Heart right ventricle (tissue), 16 donors: Measurements from ENCODE around the gene SDC1. TPM values are rescaled to one million over a fixed set of nuclear protein-coding genes. Genes with fewer than 3 reads are reported as not detected.

ENCODE experiments used
- ATAC-seq, 8 donors: fragments of 200-7000 bp; cut with Tn5 transposase; one replicate each; pipeline ENCODE4 v1.9.1; 2020; ENCODE audit warnings: mild to moderate bottlenecking in 8 of 8, moderate library complexity in 8 of 8, moderate number of reproducible peaks in 1 of 8
- DNase-seq, 2 donors: peaks; one replicate each; pipeline ENCODE4 v3.0.0-alpha.2; 2020
- H3K27ac ChIP-seq, 10 donors: fragments of 200-600 bp; sonication (generic) in 2 of 10; one replicate each; pipeline versions ENCODE4 v1.5.0 to v1.8.0; 2020 to 2022; ENCODE audit warnings: mild to moderate bottlenecking in 3 of 10
- H3K27me3 ChIP-seq, 7 donors: fragments of 200-600 bp; one replicate each; pipeline ENCODE4 v1.8.0; 2021 to 2022; ENCODE audit warnings: mild to moderate bottlenecking in 2 of 7
- H3K36me3 ChIP-seq, 9 donors: fragments of 200-600 bp; sonication (generic) in 1 of 9; one replicate each; pipeline versions ENCODE4 v1.5.0 to v1.8.0; 2020 to 2022; ENCODE audit warnings: mild to moderate bottlenecking in 2 of 9
- H3K4me1 ChIP-seq, 9 donors: fragments of 200-600 bp; sonication (generic) in 1 of 9; one replicate each; pipeline versions ENCODE4 v1.5.0 to v1.8.0; 2020 to 2022; ENCODE audit warnings: mild to moderate bottlenecking in 4 of 9
- H3K4me3 ChIP-seq, 10 donors: fragments of 200-600 bp; sonication (generic) in 2 of 10; one replicate each; pipeline versions ENCODE4 v1.5.0 to v1.8.0; 2020 to 2022; ENCODE audit warnings: mild to moderate bottlenecking in 7 of 10, moderate library complexity in 2 of 10
- H3K9me3 ChIP-seq, 11 donors: fragments of 200-600 bp in 10 of 11; sonication (generic) in 2 of 11; one replicate each; pipeline versions ENCODE4 v1.5.0 to v1.8.0; 2013 to 2022; ENCODE audit warnings: mild to moderate bottlenecking in 2 of 11, control low read depth in 1 of 11, moderate library complexity in 1 of 11
- WGBS, 2 donors: extraction: QIAGEN DNeasy Blood & Tissue Kit; methylation state at CpG; one replicate each; pipeline ENCODE4 v1.1.7; 2013; ENCODE audit warnings: inconsistent platforms in 1 of 2; 5-methylcytosine and 5-hydroxymethylcytosine counted together
- intact Hi-C, 10 donors: fragments of 100-400 bp; cut with DNase I; formaldehyde crosslinking; loops; one replicate each; pipeline versions ENCODE4 v1.11.1 to v1.14.2; 2022
- polyA plus RNA-seq, 2 donors: library from polyadenylated mRNA; stranded (reverse); fragments of 200-250 nt; gene quantifications; one replicate each; pipeline ENCODE4 v1.2.3, GENCODE V29; 2013
- total RNA-seq, 10 donors: library from RNA; stranded (reverse); fragmentation: NEBNext Ultra II Directional in 3 of 10; extraction: Animal tissue kit (Norgen Biotek cat#: 25700) in 3 of 10; gene quantifications; one replicate each; pipeline versions ENCODE4 v1.2.1 to v1.2.4, GENCODE V29; 2021 to 2023
- TF ChIP-seq, protein P1 (sequence below), 9 donors: fragments of 200-600 bp; sonication (generic) in 2 of 9; IDR thresholded peaks; one replicate each; pipeline versions ENCODE4 v1.5.0 to v1.8.0; 2021 to 2022; ENCODE audit warnings: antibody characterized with exemption in 9 of 9, mild to moderate bottlenecking in 5 of 9, moderate library complexity in 1 of 9
- donor health status: Arrhythmogenic right ventricular cardiomyopathy.
- donor health status: ischemic (EF 13 %, LVEDD 7.1; RV severe dilation, severe dysfunction).
- donor health status: healthy with polysubstance abuse.
- donor health status: DM: no; HTN: yes; CAD: no.
- donor health status: DM: no; HTN: no; CAD: no.
- donor health status: ischemic (EF 25% LVEDD 6.9; RV normal size, moderate dysfunction).
- donor health status: ischemic (EF 25% LVEDD 5.7; RV mildly dilated, moderate dysfunction).
- donor health status: healthy.
- donor health status: DM: yes; HTN: yes; CAD: no.
- donor health status: Ischemic cardiomyopathy.
- donor health status: ischemic (EF 35%, LVEDD 5.7; RV mildly dilated, moderate dysfunction).
- donor health status: nonischemic (EF 11% LVEDD 7.7; RV severe dilation, severe dysfunction).
- donor health status: DM: yes; HTN: yes; CAD: no.
- donor health status: PGD.
- donor health status: ischemic (EF 29% LVEDD 5.4; RV normal size, mild dysfunction).
- donor health status: nonischemic (EF 23%, LVEDD 6.1; RV moderate dilation, normal function).

The SDC1 gene
- total and polyA plus RNA-seq, 12 donors, result 0.27 to 2.1 (median 0.33) TPM; not detected in 2

DNA sequence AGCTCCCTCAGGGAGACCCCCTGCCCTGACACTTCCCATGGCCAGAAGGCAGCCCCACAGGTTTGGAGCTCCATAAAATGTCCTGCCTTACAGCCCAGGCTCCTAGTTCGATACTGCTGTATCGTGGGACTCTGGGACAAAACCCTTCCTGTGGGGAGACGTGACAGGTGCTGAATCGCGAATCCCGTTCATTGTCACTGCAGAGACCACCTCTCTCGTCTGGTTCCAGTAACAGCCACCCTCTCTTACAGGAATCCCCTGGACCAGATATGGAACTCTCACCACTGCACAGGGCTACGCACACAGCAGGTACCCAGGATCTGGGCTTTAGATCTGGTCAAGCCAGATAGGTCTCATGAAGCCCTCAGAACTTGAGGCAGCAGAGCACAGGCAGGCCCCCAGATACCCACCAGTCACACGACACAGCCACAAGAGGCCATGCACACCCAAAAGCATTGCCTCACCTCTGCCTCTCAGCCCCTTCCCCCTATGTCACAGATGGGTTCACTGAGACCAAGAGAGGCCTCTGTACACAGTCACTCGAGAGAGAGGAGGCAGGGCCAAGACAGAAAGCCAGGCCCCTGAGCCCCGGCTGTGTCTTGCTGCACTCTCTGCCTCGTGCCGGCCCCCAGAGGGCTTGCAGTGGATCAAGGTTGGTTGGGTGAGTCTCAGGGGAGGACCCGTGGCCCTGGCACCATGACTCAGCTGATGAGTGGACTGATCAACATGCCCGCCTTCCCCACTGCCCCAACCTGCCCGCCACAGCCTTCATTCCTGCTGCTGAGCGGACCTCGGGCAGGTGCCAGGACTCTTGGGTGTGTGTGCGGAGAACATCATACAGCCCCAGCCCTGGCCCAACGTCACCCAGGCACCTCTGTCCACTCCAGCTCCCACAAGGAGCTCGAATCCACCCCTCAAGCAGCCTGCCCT lies 7.6 kb downstream of the SDC1 start:
- ATAC-seq (no peak), DNase-seq (no peak)
- no peaks in the 10 kb centered on the region for H3K9me3 ChIP-seq
- no peaks in the 10 kb centered on the region for H3K36me3 ChIP-seq
- peaks cover 0 to 4% (median 0%) of the 10 kb centered on the region in 9 donors for H3K4me1 ChIP-seq
- 90 to 95% methylated on average over 21 of the region's 21 CpGs for WGBS, 2 donors
- H3K27ac ChIP-seq, result no peak overlapping the region
- intact Hi-C loops, result no loop called here
- TF ChIP-seq, protein P1, sequence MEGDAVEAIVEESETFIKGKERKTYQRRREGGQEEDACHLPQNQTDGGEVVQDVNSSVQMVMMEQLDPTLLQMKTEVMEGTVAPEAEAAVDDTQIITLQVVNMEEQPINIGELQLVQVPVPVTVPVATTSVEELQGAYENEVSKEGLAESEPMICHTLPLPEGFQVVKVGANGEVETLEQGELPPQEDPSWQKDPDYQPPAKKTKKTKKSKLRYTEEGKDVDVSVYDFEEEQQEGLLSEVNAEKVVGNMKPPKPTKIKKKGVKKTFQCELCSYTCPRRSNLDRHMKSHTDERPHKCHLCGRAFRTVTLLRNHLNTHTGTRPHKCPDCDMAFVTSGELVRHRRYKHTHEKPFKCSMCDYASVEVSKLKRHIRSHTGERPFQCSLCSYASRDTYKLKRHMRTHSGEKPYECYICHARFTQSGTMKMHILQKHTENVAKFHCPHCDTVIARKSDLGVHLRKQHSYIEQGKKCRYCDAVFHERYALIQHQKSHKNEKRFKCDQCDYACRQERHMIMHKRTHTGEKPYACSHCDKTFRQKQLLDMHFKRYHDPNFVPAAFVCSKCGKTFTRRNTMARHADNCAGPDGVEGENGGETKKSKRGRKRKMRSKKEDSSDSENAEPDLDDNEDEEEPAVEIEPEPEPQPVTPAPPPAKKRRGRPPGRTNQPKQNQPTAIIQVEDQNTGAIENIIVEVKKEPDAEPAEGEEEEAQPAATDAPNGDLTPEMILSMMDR (IDR thresholded peaks at IDR 0.05), result no peak
- H3K4me3 ChIP-seq, result no peak overlapping the region
- H3K27me3 ChIP-seq, result peaks cover 0 to 17% (median 0%) of the 10 kb centered on the region in 7 donors

DNA sequence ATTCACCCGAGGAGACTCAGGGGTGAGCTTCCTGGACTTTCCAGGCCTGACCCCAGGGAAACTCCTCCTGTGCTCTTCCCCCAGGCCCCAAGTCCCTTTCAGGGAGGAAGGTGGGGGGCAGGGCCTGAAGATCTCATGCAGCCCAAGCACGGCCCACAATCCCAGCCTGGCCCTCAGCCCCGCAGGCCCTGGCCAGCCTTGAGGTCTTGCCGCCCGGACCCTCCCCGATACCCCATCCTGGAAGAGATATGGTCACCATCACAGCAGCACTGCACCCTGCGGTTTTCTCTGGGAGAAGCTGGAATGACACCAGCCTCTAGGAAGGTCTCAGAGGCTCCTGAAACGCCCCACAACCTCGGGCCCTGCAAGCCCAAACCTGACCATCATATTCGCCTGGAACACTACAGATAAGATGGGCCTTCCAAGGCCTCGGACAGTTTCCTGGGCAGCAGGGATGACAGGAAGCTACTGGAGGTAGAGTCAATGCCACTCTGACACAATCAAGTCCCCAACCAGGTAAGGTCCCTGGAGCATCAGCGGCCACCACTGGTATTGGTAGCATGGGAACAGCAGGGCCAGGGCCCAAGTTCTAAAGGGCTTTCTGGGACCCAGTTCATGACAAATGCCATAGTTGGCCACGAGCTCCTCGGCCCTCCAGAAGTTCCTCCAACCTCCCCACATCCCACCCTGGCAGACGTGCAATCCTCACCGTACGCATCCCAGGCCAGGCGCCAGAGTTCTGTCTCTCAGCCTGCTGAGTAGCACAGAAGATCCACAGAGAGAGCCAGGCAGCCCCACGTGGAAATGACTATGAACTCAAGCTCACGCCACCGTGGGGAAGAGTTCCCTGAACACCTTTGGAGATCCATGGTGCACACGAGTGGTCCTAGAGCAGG lies 8.6 kb downstream of the SDC1 start:
- DNase-seq (no peak), ATAC-seq (no peak)
- Histone ChIP-seq H3K4me3 (no peak overlapping the region), H3K27me3 (peaks cover 0 to 8% (median 0%) of the 10 kb centered on the region in 7 donors), H3K36me3 (no peaks in the 10 kb centered on the region), H3K4me1 (peaks cover 0 to 4% (median 0%) of the 10 kb centered on the region in 9 donors), H3K27ac (no peak overlapping the region), H3K9me3 (no peaks in the 10 kb centered on the region)
- WGBS, 2 donors, result 89 to 91% methylated on average over 22 of the region's 22 CpGs
- TF ChIP-seq, protein P1 (IDR thresholded peaks at IDR 0.05), result no peak
- intact Hi-C loops, result no loop called here

DNA sequence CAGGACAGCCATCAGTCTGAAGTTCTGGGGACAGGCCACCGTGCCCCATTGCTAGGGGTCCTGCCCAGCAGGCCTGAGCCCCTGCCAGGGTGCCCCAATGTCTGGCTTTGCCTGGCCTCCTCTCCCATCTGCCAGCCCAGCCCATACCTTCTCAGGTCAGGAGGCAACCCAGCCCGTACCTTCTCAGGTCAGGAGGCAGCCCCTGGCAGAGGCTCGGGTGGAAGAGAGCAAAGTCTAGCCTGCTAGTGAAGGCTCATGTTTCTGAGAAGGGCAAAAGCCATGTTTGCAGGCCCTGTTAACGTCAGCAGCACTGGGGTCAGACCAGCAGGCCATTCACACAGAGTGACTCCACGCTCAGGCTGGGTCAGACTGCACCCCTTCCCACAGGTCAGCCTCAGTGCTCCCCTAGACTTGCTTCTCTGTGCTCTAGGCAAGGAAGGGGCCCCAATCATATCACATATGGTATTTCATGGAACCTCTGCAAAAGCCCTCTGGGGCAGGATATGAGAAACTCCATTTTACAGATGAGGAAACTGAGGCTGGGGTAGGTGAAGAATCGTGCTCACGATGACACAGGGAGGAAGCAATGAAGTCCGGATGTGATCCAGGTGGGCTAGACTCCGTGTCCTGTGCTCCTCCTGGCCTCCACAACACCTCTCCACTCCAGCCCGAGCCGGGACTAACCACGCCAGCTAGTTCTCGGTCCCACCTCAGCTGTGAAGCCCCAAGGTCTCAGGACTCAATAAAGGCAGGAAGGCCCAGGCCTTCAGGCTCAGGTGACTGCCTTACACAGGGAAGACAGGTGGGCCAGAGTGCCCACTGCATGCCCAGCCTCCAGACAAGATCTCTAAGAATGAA lies 9.5 kb downstream of the SDC1 start:
- H3K4me3 ChIP-seq, result no peak overlapping the region
- peaks cover 0 to 4% (median 0%) of the 10 kb centered on the region in 9 donors for H3K4me1 ChIP-seq
- no peaks in the 10 kb centered on the region for H3K9me3 ChIP-seq
- H3K27me3 ChIP-seq, result no peaks in the 10 kb centered on the region
- no peaks in the 10 kb centered on the region for H3K36me3 ChIP-seq
- WGBS, 2 donors, result 88 to 89% methylated on average over 13 of the region's 13 CpGs
- intact Hi-C loops, result no loop called here
- TF ChIP-seq, protein P1 (IDR thresholded peaks at IDR 0.05), result no peak
- ATAC-seq (no peak), DNase-seq (no peak)
- no peak overlapping the region for H3K27ac ChIP-seq
